NCI-H128 (cell line): Measurements from ENCODE around the gene PAX4.

Source experiments
- DNase-seq: peaks from one replicate; lab custom pipeline; 2025; ENCODE audit not compliant: unreplicated experiment; lab: John Stamatoyannopoulos, UW

PAX4 gene

GRCh38 chr7:127618042-127618441 is at the start of gene PAX4:
PAX4 (minus strand) TSS chr7:127618142; CDS start chr7:127615928, 2,214 bp downstream.
- no peak for DNase-seq

- DNase-seq = no peak
These were observed 49.2 kb upstream of the PAX4 start for GRCh38 chr7:127667017-127667670.

DNA sequence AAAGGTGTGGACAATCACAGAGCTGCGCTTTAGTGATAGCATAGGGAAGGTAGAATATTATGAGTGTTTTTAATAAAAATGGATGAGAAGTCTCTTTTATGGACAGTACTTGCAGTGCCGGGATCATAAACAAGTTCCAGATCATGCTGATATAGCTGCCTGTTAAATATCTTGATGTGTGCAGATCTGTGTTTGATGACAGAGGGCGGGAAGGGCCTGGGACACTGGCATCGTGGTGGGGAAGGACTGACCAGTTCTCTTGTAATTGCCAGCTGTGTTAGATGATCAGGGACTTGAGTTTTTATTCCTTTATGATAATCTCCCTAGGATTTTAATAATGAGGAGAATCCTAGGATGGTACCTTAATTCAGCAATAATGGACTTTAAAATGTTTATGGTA is 48.7 kb upstream of the PAX4 start:
- no peak for DNase-seq

DNA sequence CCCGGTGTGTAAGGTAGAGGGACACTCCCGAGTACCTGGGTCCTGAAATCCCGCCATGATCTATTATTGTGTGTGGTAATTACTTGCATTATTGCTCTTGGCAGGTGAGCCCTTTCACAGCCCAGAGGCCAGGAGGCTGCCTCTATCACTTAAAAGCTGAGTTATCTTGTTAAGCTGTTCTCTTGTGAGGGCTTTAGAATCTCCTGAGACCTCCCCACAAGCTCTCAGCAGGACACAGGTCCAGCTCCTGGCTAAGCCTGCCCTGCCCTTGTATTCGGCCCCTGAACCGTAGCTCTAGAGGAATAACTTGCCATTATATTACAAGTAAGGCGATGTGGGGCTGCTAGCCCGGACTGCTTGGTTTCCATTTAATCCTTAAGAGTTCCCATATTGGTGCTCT is 48.0 kb upstream of the PAX4 start:
- DNase-seq = no peak

- no peak for DNase-seq
These were observed 41.2 kb upstream of the PAX4 start for GRCh38 chr7:127658970-127659630.

DNA sequence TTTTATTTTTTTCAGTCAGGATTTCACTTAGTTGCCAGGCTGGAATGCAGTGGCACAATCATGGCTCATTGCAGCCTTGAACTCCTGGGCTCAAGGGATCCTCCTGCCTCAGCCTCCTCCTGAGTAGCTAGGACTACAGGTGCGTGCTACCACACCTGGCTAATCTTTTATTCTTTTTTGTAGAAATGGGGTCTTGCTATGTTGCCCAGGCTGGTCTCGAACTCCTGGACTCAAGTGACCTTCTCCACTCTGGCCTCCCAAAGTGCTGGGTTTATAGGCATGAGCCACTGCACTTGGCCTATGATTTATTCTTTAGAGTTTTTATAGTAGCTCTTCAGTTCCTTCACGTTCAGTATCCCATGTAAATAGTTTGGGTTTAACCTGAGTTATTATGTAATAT is 39.6 kb upstream of the PAX4 start:
- DNase-seq = no peak

GRCh38 chr7:127655720-127656119 is 37.8 kb upstream of the PAX4 start:
- no peak for DNase-seq

- DNase-seq = no peak
These were observed 36.8 kb upstream of the PAX4 start for GRCh38 chr7:127654404-127655394.

DNA sequence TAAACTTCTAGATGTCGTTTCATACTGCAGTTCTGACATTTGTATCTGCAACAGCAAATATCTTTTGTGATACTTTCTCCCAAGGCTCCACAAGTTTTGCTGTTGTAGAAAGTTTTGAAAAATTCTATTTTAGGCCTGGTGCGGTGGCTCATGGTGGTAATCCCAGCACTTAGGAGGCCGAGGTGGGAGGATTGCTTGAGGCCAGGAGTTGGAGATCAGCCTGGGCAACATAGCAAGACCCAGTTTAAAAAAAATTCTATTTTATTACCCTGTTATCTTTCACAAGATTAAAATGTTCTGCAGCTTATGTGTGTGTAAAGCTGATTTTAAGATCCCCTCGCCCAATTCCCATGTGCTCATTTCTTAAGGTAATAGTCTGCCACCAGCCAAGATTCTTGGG is 35.5 kb upstream of the PAX4 start:
- DNase-seq = no peak

DNA sequence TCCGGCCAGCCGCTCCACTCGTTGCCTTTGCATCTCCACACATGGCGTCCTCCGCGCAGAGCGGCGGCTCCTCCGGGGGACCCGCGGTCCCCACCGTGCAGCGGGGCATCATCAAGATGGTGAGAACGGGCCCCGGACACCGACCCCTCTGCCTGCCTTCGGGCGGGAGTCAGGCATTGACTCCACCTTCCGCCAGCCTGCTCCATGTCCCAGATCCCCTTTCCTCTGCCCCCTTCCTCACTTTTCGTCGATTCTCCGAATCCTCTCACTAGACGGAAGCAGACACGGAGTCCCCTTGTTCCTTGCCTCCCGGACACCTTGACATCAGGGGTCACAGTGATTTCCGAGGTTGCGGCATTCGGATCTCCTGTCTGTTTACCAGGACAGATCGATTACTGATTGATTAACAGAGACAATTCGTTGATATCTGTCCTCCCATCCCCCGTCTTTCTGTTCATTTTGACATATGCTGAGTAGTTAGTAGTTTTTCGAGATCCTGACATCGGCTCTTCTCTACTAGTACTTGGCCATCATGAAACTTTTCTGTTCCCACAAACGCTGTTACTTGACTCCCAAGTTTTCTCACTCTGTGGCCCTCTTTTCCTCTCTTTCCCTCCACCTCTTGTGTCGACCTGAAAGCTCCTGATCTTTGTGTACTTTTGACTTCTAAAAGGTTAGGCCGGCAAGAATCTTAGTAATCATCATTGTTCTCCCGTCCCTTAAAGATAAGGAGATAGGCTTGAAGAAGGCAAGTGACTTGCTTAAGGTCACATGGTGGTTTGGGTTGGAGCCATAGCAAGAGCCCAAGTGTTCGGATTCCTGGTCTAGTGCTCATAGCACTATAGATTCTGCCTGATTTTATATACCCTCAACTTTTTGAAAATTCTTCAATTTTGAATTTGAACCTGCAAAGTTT is 34.6 kb upstream of the PAX4 start:
- DNase-seq = no peak

GRCh38 chr7:127651556-127652332 is 33.8 kb upstream of the PAX4 start, which contains the start of gene SND1:
SND1 (plus strand) TSS chr7:127652194; CDS start chr7:127652374, 180 bp downstream.
- peak; percentile 97 for DNase-seq

DNA sequence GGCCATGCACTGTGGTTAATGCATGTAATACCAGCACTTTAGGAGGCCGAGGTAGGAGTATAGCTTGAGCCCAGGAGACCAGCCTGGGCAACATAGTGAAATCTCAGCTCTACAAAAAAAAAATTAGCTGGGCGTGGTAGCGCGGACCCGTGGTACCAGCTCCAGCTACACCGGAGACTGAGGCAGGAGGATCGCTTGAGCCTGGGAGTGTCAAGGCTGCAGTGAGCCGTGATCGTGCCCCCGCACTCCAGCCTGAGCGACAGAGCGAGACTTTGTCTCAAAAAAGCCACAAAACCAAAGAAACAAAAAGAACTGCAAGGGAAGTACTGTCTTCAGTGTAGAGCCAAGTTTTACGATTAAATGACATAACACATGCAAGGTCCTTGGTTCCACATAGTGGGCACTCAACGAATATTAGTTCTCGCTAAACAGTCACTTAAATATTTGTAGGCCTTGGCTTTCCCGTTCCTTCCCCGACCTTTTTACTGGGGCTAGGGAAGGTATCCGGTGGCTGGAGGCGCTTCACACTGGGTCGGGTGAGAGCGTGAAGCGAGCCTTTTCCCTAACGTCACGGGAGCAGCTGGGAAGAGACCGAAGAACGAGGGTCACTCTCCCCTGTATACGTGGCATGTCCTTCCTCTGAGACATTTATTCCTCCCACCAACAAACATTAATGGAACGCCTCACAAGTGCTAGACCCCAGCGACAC is 33.1 kb upstream of the PAX4 start:
- no peak for DNase-seq

GRCh38 chr7:127648986-127649385 is 31.0 kb upstream of the PAX4 start:
- no peak for DNase-seq

DNA sequence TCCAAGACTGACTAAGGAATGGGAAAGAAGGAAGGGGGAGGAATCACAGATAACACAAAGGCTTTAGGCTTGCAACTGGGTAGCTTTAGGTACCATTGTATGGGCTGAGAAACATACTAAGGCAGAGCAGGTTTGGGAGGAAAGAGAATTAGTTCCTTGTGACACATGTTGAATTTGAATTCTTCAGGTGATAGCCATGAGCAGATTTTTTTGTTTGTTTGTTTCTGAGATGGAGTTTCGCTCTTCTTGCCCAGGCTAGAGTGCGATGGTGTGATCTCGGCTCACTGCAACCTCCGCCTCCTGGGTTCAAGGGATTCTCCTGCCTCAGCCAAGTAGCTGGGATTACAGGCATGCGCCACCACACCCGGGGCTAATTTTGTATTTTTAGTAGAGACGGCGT is 29.7 kb upstream of the PAX4 start:
- DNase-seq = no peak

DNA sequence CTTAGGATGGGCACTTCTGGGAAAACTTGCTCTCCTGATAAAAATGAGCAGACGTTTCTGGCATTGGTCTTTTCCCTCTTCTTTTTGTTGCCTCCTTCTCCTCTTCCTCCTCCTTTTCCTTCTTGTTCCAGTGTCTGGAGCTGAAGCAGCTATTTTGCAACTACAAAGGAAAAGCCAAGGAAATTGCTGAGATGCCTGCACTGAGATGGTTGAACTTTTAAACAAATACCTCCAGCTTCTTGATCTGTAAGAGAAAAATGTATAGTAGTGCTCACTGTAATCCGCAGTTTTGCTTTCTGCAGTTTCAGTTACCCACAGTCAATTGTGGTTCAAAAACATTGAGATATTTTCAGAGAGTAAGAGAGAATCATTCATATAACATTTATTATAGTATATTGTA is 26.5 kb upstream of the PAX4 start:
- DNase-seq = no peak

DNA sequence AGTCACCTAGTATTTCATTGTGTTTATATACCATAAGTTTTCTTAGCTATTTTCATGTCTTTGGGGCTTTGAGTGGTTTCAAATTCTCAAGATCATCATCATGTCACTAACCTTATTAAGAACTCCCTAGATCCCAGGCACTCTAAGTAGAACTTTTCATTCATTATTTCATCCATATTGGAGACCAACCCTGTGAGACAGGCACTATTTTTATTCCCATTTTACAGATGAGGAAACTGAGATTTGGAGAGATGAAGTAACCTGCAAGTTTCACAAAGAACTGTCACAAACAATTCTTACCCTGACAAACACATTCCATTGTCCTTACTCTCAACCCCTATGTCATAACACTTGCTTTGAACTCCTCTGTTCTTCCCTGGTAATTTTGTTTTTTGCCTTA is 20.3 kb upstream of the PAX4 start:
- no peak for DNase-seq

DNA sequence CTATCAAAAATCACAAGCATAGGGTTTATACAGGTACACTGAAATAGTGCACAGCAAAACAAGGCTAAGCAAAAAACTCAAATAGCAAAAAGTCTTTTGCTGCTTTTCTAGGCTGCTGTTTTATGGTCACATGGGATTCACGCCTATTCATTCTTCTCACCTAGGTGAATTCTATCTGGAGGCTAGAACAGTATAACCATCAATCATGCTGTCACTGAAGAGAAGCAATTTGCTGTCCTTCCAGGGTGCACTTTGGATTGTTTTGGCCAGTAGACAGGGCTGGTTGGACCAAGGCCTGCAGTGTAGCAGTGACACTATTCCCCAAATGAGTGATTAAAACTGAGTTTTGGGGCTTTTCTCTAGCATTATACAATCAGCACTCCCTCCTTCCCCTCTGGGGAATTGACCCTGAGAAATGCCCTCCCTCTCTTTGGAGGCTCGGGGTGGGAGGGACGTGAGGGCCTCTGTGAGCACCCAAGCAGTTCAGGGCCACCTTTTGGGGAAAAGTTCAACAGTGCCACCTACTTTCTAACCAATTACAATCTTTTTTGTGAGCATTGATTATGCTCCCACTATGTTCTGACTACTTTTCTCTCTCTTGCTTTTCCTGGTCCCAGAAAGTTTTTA is 17.8 kb upstream of the PAX4 start:
- DNase-seq = no peak

GRCh38 chr7:127632276-127632910 is 14.5 kb upstream of the PAX4 start:
- no peak for DNase-seq
